Heart left ventricle (tissue), 16 donors: Measurements from ENCODE around the gene IL1RAPL1. TPM values are rescaled to one million over a fixed set of nuclear protein-coding genes. Genes with fewer than 3 reads are reported as not detected.

ENCODE experiments used
- ATAC-seq, 4 donors: fragments of 200-7000 bp; cut with Tn5 transposase; one replicate each; pipeline ENCODE4 v1.9.1; 2020 to 2022; ENCODE audit warnings: moderate library complexity in 4 of 4, mild to moderate bottlenecking in 3 of 4, moderate number of reproducible peaks in 1 of 4
- DNase-seq, 5 donors: peaks; one replicate each; pipeline ENCODE4 v3.0.0-alpha.2; 2020
- H3K27ac ChIP-seq, 12 donors: fragments of 200-600 bp; sonication (generic) in 4 of 12; one replicate each; pipeline versions ENCODE4 v1.5.0 to v1.8.0; 2016 to 2022; ENCODE audit warnings: mild to moderate bottlenecking in 2 of 12
- H3K27me3 ChIP-seq, 9 donors: fragments of 200-600 bp; sonication (generic) in 2 of 9; one replicate each; pipeline versions ENCODE4 v1.5.1 to v1.8.0; 2016 to 2022; ENCODE audit warnings: mild to moderate bottlenecking in 3 of 9
- H3K36me3 ChIP-seq, 9 donors: fragments of 200-600 bp; sonication (generic) in 2 of 9; one replicate each; pipeline versions ENCODE4 v1.5.0 to v1.8.0; 2018 to 2022; ENCODE audit warnings: mild to moderate bottlenecking in 2 of 9
- H3K4me1 ChIP-seq, 12 donors: fragments of 200-600 bp; sonication (generic) in 4 of 12; one replicate each; pipeline versions ENCODE4 v1.5.0 to v1.8.0; 2016 to 2022; ENCODE audit warnings: mild to moderate bottlenecking in 3 of 12
- H3K4me3 ChIP-seq, 12 donors: fragments of 200-600 bp; sonication (generic) in 4 of 12; one replicate each; pipeline versions ENCODE4 v1.5.0 to v1.8.0; 2017 to 2022; ENCODE audit warnings: mild to moderate bottlenecking in 9 of 12, moderate library complexity in 4 of 12
- H3K9me3 ChIP-seq, 12 donors: fragments of 200-600 bp; sonication (generic) in 4 of 12; one replicate each; pipeline versions ENCODE4 v1.5.0 to v1.8.0; 2016 to 2022; ENCODE audit warnings: mild to moderate bottlenecking in 1 of 12
- CTCF ChIP-seq, 12 donors: fragments of 200-600 bp; sonication (generic) in 4 of 12; IDR thresholded peaks; one replicate each; pipeline versions ENCODE4 v1.5.0 to v1.8.0; 2018 to 2022; ENCODE audit warnings: antibody characterized with exemption in 12 of 12, mild to moderate bottlenecking in 5 of 12
- POLR2A ChIP-seq, 2 donors: fragments of 450-650 bp; IDR thresholded peaks; one replicate each; pipeline ENCODE4 v1.6.1; 2017; ENCODE audit warnings: antibody characterized with exemption in 2 of 2, mild to moderate bottlenecking in 2 of 2, moderate library complexity in 2 of 2
- WGBS, 4 donors: extraction: QIAGEN DNeasy Blood & Tissue Kit in 2 of 4; methylation state at CpG; one replicate each; pipeline versions ENCODE4 v1.1.5 to v1.1.7; 2013 to 2018; 5-methylcytosine and 5-hydroxymethylcytosine counted together
- intact Hi-C, 10 donors: fragments of 100-400 bp; cut with DNase I; formaldehyde crosslinking; loops; one replicate each; pipeline versions ENCODE4 v1.11.1 to v1.14.2; 2022
- polyA plus RNA-seq, 2 donors: library from polyadenylated mRNA; stranded (reverse); fragments of 200-250 nt; gene quantifications; one replicate each; pipeline ENCODE4 v1.2.3, GENCODE V29; 2013
- total RNA-seq, 9 donors: library from RNA; depleted of rRNA in 2 of 9; stranded (reverse); fragments of >200 nt in 2 of 9; fragmentation: NEBNext Ultra II Directional in 3 of 9; extraction: Animal tissue kit (Norgen Biotek cat#: 25700) in 3 of 9; gene quantifications; one replicate each; pipeline versions ENCODE4 v1.1.0 to v1.2.4, GENCODE V29; 2016 to 2023
- donor health status: ischemic (EF 13 %, LVEDD 7.1; RV severe dilation, severe dysfunction).
- donor health status: healthy with polysubstance abuse.
- donor health status: DM: no; HTN: yes; CAD: no.
- donor health status: DM: no; HTN: no; CAD: no.
- donor health status: ischemic (EF 25% LVEDD 6.9; RV normal size, moderate dysfunction).
- donor health status: ischemic (EF 25% LVEDD 5.7; RV mildly dilated, moderate dysfunction).
- donor health status: healthy.
- donor health status: DM: yes; HTN: yes; CAD: no.
- donor health status: ischemic (EF 35%, LVEDD 5.7; RV mildly dilated, moderate dysfunction).
- donor health status: nonischemic (EF 11% LVEDD 7.7; RV severe dilation, severe dysfunction).
- donor health status: DM: yes; HTN: yes; CAD: no.
- donor health status: PGD.
- donor health status: ischemic (EF 29% LVEDD 5.4; RV normal size, mild dysfunction).
- donor health status: nonischemic (EF 23%, LVEDD 6.1; RV moderate dilation, normal function).

Gene IL1RAPL1
- total and polyA plus RNA-seq, 11 donors = 0.42 to 4.7 (median 2.3) TPM

DNA sequence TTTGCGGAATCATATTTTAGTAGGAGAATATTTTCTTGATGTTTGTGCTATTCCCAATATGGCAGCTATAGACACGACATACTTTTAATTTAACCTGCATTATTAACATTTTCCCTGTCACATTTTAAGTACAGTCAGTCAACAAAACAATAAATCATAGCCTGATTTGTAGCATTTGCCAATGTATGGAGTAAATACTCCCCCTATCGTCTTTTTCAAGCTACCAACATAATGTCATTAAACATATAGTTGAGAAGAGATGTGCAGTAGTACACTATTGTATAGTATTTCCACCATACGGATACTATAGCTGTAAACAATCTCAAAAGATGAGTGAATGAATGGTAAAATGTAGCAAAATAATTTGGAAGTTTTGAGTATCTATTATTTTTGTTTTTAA lies 1324.4 kb downstream of the IL1RAPL1 start:
- 58 to 83% (median 71%) methylated on average over 4 of the region's 4 CpGs for WGBS, 4 donors
- no peak overlapping the region for H3K4me3 ChIP-seq

GRCh38 chrX:29913647-29914046 lies 1326.4 kb downstream of the IL1RAPL1 start:
- WGBS, 4 donors = 70 to 81% (median 73%) methylated on average over 6 of the region's 6 CpGs
- TF ChIP-seq CTCF (IDR thresholded peaks at IDR 0.05) (no peak), POLR2A (IDR thresholded peaks at IDR 0.05) (no peak)
- H3K9me3 ChIP-seq = peaks cover 0 to 5% (median 0%) of the 10 kb centered on the region in 12 donors
- intact Hi-C loops = no loop called here
- H3K4me3 ChIP-seq = no peak overlapping the region
- H3K36me3 ChIP-seq = no peaks in the 10 kb centered on the region
- no peaks in the 10 kb centered on the region for H3K27me3 ChIP-seq
- H3K27ac ChIP-seq = no peak overlapping the region
- ATAC-seq = no peak
- DNase-seq = no peak
- no peaks in the 10 kb centered on the region for H3K4me1 ChIP-seq

More for the DNA sequence above, 1324.4 kb downstream of the IL1RAPL1 start:
- Histone ChIP-seq H3K27ac (no peak overlapping the region), H3K9me3 (peaks cover 0 to 5% (median 0%) of the 10 kb centered on the region in 12 donors), H3K36me3 (no peaks in the 10 kb centered on the region), H3K27me3 (no peaks in the 10 kb centered on the region), H3K4me1 (no peaks in the 10 kb centered on the region)
- intact Hi-C loops = no loop called here
- ATAC-seq = no peak
- no peak for DNase-seq
- TF ChIP-seq CTCF (IDR thresholded peaks at IDR 0.05) (no peak), POLR2A (IDR thresholded peaks at IDR 0.05) (no peak)

GRCh38 chrX:29922607-29923006 lies 1335.4 kb downstream of the IL1RAPL1 start:
- ATAC-seq = no peak
- Histone ChIP-seq H3K27me3 (no peaks in the 10 kb centered on the region), H3K4me1 (peaks cover 0 to 3% (median 0%) of the 10 kb centered on the region in 12 donors), H3K4me3 (no peak overlapping the region), H3K27ac (no peak overlapping the region), H3K9me3 (no peaks in the 10 kb centered on the region), H3K36me3 (no peaks in the 10 kb centered on the region)
- 42 to 88% (median 77%) methylated on average over 1 of the region's 1 CpG for whole genome bisulfite sequencing, 4 donors
- intact Hi-C loops = no loop called here
- DNase-seq = no peak
- TF ChIP-seq CTCF (IDR thresholded peaks at IDR 0.05) (no peak), POLR2A (IDR thresholded peaks at IDR 0.05) (no peak)

DNA sequence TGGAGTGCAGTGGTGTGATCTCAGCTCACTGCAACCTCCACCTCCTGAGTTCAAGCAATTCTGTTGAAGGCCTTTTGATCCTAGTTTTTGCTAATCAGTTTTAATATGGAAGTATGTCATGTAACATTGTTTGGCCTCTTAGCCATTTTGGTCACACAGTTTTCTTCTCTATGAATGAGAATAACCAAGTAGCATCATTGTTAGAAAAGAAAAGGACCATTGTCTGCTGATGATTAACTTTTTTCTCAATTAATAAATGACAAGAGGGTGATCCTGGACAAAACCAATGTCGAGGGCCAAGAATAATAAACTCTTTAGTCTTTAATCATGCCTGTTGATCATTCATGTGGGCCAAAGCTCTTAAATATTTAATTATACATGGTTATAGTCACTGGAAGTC lies 1338.8 kb downstream of the IL1RAPL1 start:
- Histone ChIP-seq H3K36me3 (no peaks in the 10 kb centered on the region), H3K4me3 (no peak overlapping the region), H3K27me3 (no peaks in the 10 kb centered on the region), H3K27ac (no peak overlapping the region), H3K4me1 (peaks cover 0 to 3% (median 0%) of the 10 kb centered on the region in 12 donors), H3K9me3 (no peaks in the 10 kb centered on the region)
- TF ChIP-seq POLR2A (IDR thresholded peaks at IDR 0.05) (no peak), CTCF (IDR thresholded peaks at IDR 0.05) (no peak)
- ATAC-seq = no peak
- 47 to 81% (median 64%) methylated on average over 1 of the region's 1 CpG for WGBS, 4 donors
- DNase-seq = no peak
- intact Hi-C loops = no loop called here
